HS-5 (cell line): ENCODE results near the gene KDM4B.

ENCODE experiments used
- DNase-seq: peaks from one replicate; pipeline ENCODE4 v3.0.0-alpha.2; 2012; ENCODE audit warnings: low read depth

KDM4B gene

GRCh38 chr19:5122671-5123409, 153.9 kb downstream of the KDM4B start:
- DNase-seq = no peak

- DNase-seq = no peak
Observed at GRCh38 chr19:5123646-5124045, 154.7 kb downstream of the KDM4B start.

GRCh38 chr19:5124111-5124855, 155.4 kb downstream of the KDM4B start:
- DNase-seq = no peak

- no peak for DNase-seq
Observed at GRCh38 chr19:5125376-5125775, 156.5 kb downstream of the KDM4B start.

- no peak for DNase-seq
Observed at GRCh38 chr19:5125797-5126497, 157.0 kb downstream of the KDM4B start.

GRCh38 chr19:5126498-5127223, 157.7 kb downstream of the KDM4B start:
- no peak for DNase-seq

GRCh38 chr19:5127717-5128116, 158.8 kb downstream of the KDM4B start:
- DNase-seq = no peak

- DNase-seq = no peak
Observed at GRCh38 chr19:5128251-5128935, 159.5 kb downstream of the KDM4B start.

GRCh38 chr19:5128936-5129389, 160.1 kb downstream of the KDM4B start:
- no peak for DNase-seq

- no peak for DNase-seq
Observed at GRCh38 chr19:5129691-5130090, 160.8 kb downstream of the KDM4B start.

- no peak for DNase-seq
Observed at GRCh38 chr19:5130371-5131030, 161.6 kb downstream of the KDM4B start.

- no peak for DNase-seq
Observed at GRCh38 chr19:5131031-5131505, 162.2 kb downstream of the KDM4B start.

GRCh38 chr19:5131506-5132205, 162.7 kb downstream of the KDM4B start:
- DNase-seq = no peak

GRCh38 chr19:5132206-5132560, 163.3 kb downstream of the KDM4B start:
- DNase-seq = no peak

- no peak for DNase-seq
Observed at GRCh38 chr19:5132698-5133651, 164.1 kb downstream of the KDM4B start.

GRCh38 chr19:5133986-5134595, 165.2 kb downstream of the KDM4B start:
- DNase-seq = no peak

GRCh38 chr19:5134691-5135090, 165.8 kb downstream of the KDM4B start:
- DNase-seq = no peak

- no peak for DNase-seq
Observed at GRCh38 chr19:5136073-5136855, 167.4 kb downstream of the KDM4B start.
